HepG2 (cell line): ENCODE data around the gene SFMBT1. TPM values are rescaled to one million over a fixed set of nuclear protein-coding genes. Genes with fewer than 3 reads are reported as not detected.
A peak's percentile ranks its signal among the peaks of the same experiment; 100 is the strongest.

Experiments used
- CREM ChIP-seq, 2 experiments: sonication (generic) in 1 of 2; formaldehyde crosslinking in 1 of 2; IDR thresholded peaks; 2 replicates each; pipeline versions ENCODE4 v1.4.0 to v1.6.1; 2016 to 2020; ENCODE audit warnings: antibody characterized with exemption in 1 of 2, mild to moderate bottlenecking in 1 of 2, missing genetic modification reagents in 1 of 2
- GATAD2A ChIP-seq: IDR thresholded peaks from 2 replicates; pipeline ENCODE4 v1.6.1; 2016
- GPN1 ChIP-seq: sonication (generic); formaldehyde crosslinking; IDR thresholded peaks from 2 replicates; pipeline ENCODE4 v1.5.1; 2020; ENCODE audit warnings: missing genetic modification reagents, borderline replicate concordance
- HNRNPLL ChIP-seq: fragments of 200-400 bp; formaldehyde crosslinking; IDR thresholded peaks from 2 replicates; pipeline ENCODE4 v1.6.1; 2017; ENCODE audit warnings: mild to moderate bottlenecking, low read depth, low read length; ENCODE audit not compliant: poor library complexity, severe bottlenecking
- IRF9 ChIP-seq: sonication (generic); formaldehyde crosslinking; IDR thresholded peaks from 2 replicates; pipeline ENCODE4 v1.8.0; 2022; ENCODE audit warnings: missing genetic modification reagents, mild to moderate bottlenecking, borderline replicate concordance
- MAZ ChIP-seq, 2 experiments: sonication (generic) in 1 of 2; formaldehyde crosslinking in 1 of 2; IDR thresholded peaks; 2 replicates each; pipeline versions ENCODE4 v1.5.0 to v1.6.1; 2012 to 2020; ENCODE audit warnings: low read depth in 2 of 2, mild to moderate bottlenecking in 2 of 2, borderline replicate concordance in 1 of 2, improper control_type of control experiment in 1 of 2, low read length in 1 of 2, missing genetic modification reagents in 1 of 2, moderate library complexity in 1 of 2
- NFYB ChIP-seq: sonication (generic); formaldehyde crosslinking; IDR thresholded peaks from 2 replicates; pipeline ENCODE4 v1.4.0; 2020; ENCODE audit warnings: missing genetic modification reagents
- SPEN ChIP-seq: sonication (generic); formaldehyde crosslinking; IDR thresholded peaks from 2 replicates; pipeline ENCODE4 v1.5.1; 2020; ENCODE audit warnings: low read depth, mild to moderate bottlenecking, missing genetic modification reagents
- SSRP1 ChIP-seq: IDR thresholded peaks from 2 replicates; pipeline ENCODE4 v1.6.1; 2016; ENCODE audit warnings: control low read depth
- ZFX ChIP-seq: sonication (generic); formaldehyde crosslinking; IDR thresholded peaks from 2 replicates; pipeline ENCODE4 v1.4.0; 2020; ENCODE audit warnings: mild to moderate bottlenecking, low read depth, missing genetic modification reagents, moderate library complexity
- ZNF225 ChIP-seq: sonication (generic); formaldehyde crosslinking; IDR thresholded peaks from 2 replicates; pipeline ENCODE4 v1.4.0; 2020; ENCODE audit warnings: mild to moderate bottlenecking, missing genetic modification reagents
- ZNF687 ChIP-seq: sonication (generic); formaldehyde crosslinking; IDR thresholded peaks from 2 replicates; pipeline ENCODE4 v1.5.1; 2020; ENCODE audit warnings: mild to moderate bottlenecking, missing genetic modification reagents, moderate library complexity
- ZNF746 ChIP-seq: sonication (generic); formaldehyde crosslinking; IDR thresholded peaks from 2 replicates; pipeline ENCODE4 v1.8.0; 2022; ENCODE audit warnings: mild to moderate bottlenecking, missing genetic modification reagents
- ZSCAN21 ChIP-seq: sonication (generic); formaldehyde crosslinking; IDR thresholded peaks from 2 replicates; pipeline ENCODE4 v1.8.0; 2022; ENCODE audit warnings: mild to moderate bottlenecking, missing genetic modification reagents, moderate library complexity, borderline replicate concordance
- polyA plus RNA-seq, 8 experiments: library from polyadenylated mRNA; depleted of rRNA in 3 of 8; stranded (reverse) in 7 of 8; unstranded in 1 of 8; fragments of >200 nt; fragmentation: Illumina TruSeq in 4 of 8; extraction: Trizol in 4 of 8; gene quantifications; 2 replicates each; pipeline versions ENCODE4 v1.2.1 to v1.2.3, GENCODE V29; 2011 to 2016; ENCODE audit warnings: low read depth in 4 of 8, missing spikeins in 1 of 8, mixed read lengths in 1 of 8; ENCODE audit not compliant: insufficient read depth in 1 of 8
- total RNA-seq, 5 experiments: library from RNA; depleted of rRNA; stranded (reverse); fragments of >200 nt; fragmentation: Illumina TruSeq; extraction: Trizol; gene quantifications; 2 replicates each; pipeline ENCODE4 v1.2.3, GENCODE V29; 2016; ENCODE audit warnings: low read depth in 1 of 5
- TF ChIP-seq, protein P1 (sequence below): sonication (generic); formaldehyde crosslinking; IDR thresholded peaks from 2 replicates; pipeline ENCODE4 v1.5.0; 2020; ENCODE audit warnings: missing genetic modification reagents, mild to moderate bottlenecking, borderline replicate concordance
- TF ChIP-seq, protein P2 (sequence below): sonication (generic); formaldehyde crosslinking; IDR thresholded peaks from 2 replicates; pipeline ENCODE4 v1.4.0; 2020; ENCODE audit warnings: missing genetic modification reagents
- TF ChIP-seq, protein P3 (sequence below): sonication (generic); formaldehyde crosslinking; conservative IDR thresholded peaks from 2 replicates; pipeline ENCODE4 v1.4.0; 2020; ENCODE audit warnings: missing genetic modification reagents

Gene SFMBT1
- total and polyA plus RNA-seq, 2 of the 13 experiments (the other 11 are each of a cell fraction or from before 2014, with no cell fraction given): 3.8 to 12.8 TPM

DNA sequence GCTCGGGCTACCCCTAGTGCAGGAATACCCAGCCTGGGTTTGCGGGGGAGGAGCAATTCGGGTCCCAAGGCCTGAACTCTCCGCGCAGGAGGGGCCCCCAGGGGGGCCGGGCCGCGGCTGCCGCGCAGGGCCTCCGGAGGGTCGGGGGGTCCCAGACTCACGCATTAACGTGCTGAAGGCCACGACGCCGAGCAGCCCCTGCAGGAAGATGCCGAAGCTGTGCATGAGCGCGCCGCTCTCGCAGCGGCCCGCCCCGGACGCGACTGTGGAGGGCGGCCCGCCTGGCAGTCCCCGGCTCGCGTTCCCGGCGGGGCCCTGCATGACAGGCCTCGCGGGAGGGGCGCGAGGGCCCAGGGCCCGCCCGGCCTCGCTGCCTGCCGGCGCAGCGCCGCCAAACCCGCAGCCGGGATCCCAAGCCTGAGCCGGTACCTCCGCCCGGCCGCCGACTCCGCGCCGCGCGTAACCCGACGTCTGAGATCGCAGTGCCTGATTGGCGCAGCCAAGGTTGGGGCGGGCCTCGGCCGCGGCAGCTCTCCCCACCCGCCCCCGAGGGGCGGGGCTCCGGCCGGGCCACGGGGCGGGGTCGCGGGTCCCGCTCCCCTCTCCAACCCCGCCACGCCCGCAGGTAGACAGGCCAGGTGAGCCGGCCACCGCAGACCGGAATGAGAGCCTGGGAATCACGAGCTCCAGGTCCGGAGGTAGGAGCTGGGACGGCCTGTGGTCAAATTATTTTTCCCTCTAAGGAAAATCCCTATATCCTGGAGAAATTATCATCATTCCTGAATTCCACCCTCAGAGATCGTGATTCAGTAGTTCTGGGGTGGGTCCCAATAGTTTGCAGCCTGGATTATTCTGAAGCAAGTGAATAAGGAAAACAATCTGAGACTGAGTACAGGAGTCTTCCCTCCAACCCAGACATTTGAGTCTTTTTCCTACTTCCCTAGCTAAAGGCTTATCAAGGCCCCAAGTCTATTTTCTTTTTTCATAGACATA is 148.4 kb downstream of the SFMBT1 start, which contains the start of gene STIMATE (continued):
- TF ChIP-seq ZFX (CRISPR knock-in tag) (peak; percentile 74), NFYB (CRISPR knock-in tag) (peak; percentile 59), ZNF225 (0 out of 2 replicates have a peak, but pooled peaks have one; percentile 27), MAZ (IDR thresholded peaks at IDR 0.05; ENCODE audit: borderline replicate concordance, low read depth, low read length) (no peak), MAZ (CRISPR knock-in tag; IDR thresholded peaks at IDR 0.05; ENCODE audit: low read depth) (0 out of 2 replicates have a peak, but pooled peaks have one; percentile 40), ZSCAN21 (CRISPR knock-in tag) (peak; percentile 46; the same call in 1 of the 2 replicates), CREM (IDR thresholded peaks at IDR 0.05) (no peak), CREM (CRISPR knock-in tag; IDR thresholded peaks at IDR 0.05) (no peak), SPEN (peak; percentile 55; the same call in 1 of the 2 replicates), SSRP1 (CRISPR knock-in tag) (no peak), ZNF687 (CRISPR knock-in tag) (peak; percentile 52; the same call in 1 of the 2 replicates), GATAD2A (no peak), IRF9 (CRISPR knock-in tag) (peak; percentile 49; the same call in 1 of the 2 replicates), HNRNPLL (peak; percentile 93), ZNF746 (CRISPR knock-in tag) (no peak), GPN1 (CRISPR knock-in tag) (no peak)
- TF ChIP-seq, protein P1, sequence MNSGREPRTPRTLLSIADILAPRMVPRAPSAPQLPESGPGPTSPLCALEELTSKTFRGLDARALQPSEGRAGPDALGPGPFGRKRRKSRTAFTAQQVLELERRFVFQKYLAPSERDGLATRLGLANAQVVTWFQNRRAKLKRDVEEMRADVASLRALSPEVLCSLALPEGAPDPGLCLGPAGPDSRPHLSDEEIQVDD (CRISPR knock-in tag): no peak
- TF ChIP-seq, protein P2, sequence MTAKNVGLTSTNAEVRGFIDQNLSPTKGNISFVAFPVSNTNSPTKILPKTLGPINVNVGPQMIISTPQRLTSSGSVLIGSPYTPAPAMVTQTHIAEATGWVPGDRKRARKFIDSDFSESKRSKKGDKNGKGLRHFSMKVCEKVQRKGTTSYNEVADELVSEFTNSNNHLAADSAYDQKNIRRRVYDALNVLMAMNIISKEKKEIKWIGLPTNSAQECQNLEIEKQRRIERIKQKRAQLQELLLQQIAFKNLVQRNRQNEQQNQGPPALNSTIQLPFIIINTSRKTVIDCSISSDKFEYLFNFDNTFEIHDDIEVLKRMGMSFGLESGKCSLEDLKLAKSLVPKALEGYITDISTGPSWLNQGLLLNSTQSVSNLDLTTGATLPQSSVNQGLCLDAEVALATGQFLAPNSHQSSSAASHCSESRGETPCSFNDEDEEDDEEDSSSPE (CRISPR knock-in tag): peak; percentile 49; the same call in 1 of the 2 replicates
- TF ChIP-seq, protein P3, sequence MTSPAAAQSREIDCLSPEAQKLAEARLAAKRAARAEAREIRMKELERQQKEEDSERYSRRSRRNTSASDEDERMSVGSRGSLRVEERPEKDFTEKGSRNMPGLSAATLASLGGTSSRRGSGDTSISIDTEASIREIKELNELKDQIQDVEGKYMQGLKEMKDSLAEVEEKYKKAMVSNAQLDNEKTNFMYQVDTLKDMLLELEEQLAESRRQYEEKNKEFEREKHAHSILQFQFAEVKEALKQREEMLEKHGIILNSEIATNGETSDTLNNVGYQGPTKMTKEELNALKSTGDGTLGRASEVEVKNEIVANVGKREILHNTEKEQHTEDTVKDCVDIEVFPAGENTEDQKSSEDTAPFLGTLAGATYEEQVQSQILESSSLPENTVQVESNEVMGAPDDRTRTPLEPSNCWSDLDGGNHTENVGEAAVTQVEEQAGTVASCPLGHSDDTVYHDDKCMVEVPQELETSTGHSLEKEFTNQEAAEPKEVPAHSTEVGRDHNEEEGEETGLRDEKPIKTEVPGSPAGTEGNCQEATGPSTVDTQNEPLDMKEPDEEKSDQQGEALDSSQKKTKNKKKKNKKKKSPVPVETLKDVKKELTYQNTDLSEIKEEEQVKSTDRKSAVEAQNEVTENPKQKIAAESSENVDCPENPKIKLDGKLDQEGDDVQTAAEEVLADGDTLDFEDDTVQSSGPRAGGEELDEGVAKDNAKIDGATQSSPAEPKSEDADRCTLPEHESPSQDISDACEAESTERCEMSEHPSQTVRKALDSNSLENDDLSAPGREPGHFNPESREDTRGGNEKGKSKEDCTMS (CRISPR knock-in tag): no peak
